Neutrophil (primary cell): Measurements from ENCODE around the gene SH3GLB2.
A peak's percentile ranks its signal among the peaks of the same experiment; 100 is the strongest.

Experiments used
- H3K27ac ChIP-seq: fragments of 200-600 bp; sonication (generic); 2 replicates; pipeline ENCODE4 v1.5.1; 2016; ENCODE audit warnings: mild to moderate bottlenecking, moderate library complexity
- H3K27me3 ChIP-seq: fragments of 200-600 bp; sonication (generic); 2 replicates; pipeline ENCODE4 v1.6.0; 2016; ENCODE audit warnings: mild to moderate bottlenecking
- H3K36me3 ChIP-seq: fragments of 200-600 bp; sonication (generic); 2 replicates; pipeline ENCODE4 v1.5.1; 2017
- H3K4me1 ChIP-seq, 2 experiments: fragments of 200-600 bp in 1 of 2; sonication (generic) in 1 of 2; 1 replicate in 1 of 2; 2 replicates in 1 of 2; pipeline versions ENCODE4 v1.5.1 to v1.6.1; 2013 to 2016; ENCODE audit warnings: low read depth in 1 of 2, low read length in 1 of 2, mild to moderate bottlenecking in 1 of 2, moderate library complexity in 1 of 2; ENCODE audit not compliant: control insufficient read depth in 1 of 2, insufficient read depth in 1 of 2
- H3K4me3 ChIP-seq, 2 experiments: fragments of 200-600 bp in 1 of 2; sonication (generic) in 1 of 2; 1 replicate in 1 of 2; 2 replicates in 1 of 2; pipeline ENCODE4 v1.5.1; 2013 to 2016; ENCODE audit warnings: low read depth in 1 of 2, low read length in 1 of 2, mild to moderate bottlenecking in 1 of 2, moderate library complexity in 1 of 2
- H3K9me3 ChIP-seq: fragments of 200-600 bp; sonication (generic); 2 replicates; pipeline ENCODE4 v1.5.1; 2016
- CTCF ChIP-seq: fragments of 200-600 bp; sonication (generic); IDR thresholded peaks from 2 replicates; pipeline ENCODE4 v1.5.1; 2016; ENCODE audit warnings: antibody characterized with exemption

SH3GLB2 gene

DNA sequence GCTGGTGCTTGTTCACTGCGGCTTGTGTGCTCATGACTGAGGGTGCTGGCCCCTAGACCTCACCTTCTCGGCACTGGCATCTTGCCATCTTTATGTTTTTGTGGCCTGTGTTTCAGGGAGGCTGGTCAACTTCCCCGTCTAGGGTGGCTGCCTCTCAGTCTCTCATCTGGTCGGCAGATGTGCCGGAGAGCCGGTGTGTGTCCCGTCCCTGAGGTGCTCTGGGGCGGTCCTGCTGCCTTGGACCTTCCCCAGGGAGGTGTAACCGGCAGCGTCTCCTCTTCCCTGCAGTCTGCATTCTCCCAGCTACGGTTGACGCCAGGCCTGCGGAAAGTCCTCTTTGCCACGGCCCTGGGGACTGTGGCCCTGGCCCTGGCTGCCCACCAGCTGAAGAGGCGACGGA lies 13.9 kb upstream of the SH3GLB2 start:
- Histone ChIP-seq H3K4me3 (no peak overlapping the region), H3K9me3 (no peaks in the 10 kb centered on the region), H3K27me3 (no peaks in the 10 kb centered on the region), H3K36me3 (peaks cover 54% of the 10 kb centered on the region), H3K27ac (no peak overlapping the region), H3K4me1 (peaks cover 12 to 13% of the 10 kb centered on the region in 2 experiments)
- TF ChIP-seq CTCF, result no peak

GRCh38 chr9:129040113-129040643 lies 12.0 kb upstream of the SH3GLB2 start:
- no peaks in the 10 kb centered on the region for H3K9me3 ChIP-seq
- no peak for TF ChIP-seq CTCF
- no peaks in the 10 kb centered on the region for H3K27me3 ChIP-seq
- peaks cover 21 to 26% of the 10 kb centered on the region in 2 experiments for H3K4me1 ChIP-seq
- peaks cover 40% of the 10 kb centered on the region for H3K36me3 ChIP-seq
- H3K27ac ChIP-seq, result no peak overlapping the region
- no peak overlapping the region for H3K4me3 ChIP-seq

GRCh38 chr9:129038109-129038852 lies 10.2 kb upstream of the SH3GLB2 start:
- Histone ChIP-seq H3K27me3 (no peaks in the 10 kb centered on the region), H3K4me1 (peaks cover 21 to 26% of the 10 kb centered on the region in 2 experiments), H3K27ac (no peak overlapping the region), H3K9me3 (no peaks in the 10 kb centered on the region), H3K36me3 (peaks cover 22% of the 10 kb centered on the region), H3K4me3 (no peak overlapping the region)
- no peak for TF ChIP-seq CTCF

DNA sequence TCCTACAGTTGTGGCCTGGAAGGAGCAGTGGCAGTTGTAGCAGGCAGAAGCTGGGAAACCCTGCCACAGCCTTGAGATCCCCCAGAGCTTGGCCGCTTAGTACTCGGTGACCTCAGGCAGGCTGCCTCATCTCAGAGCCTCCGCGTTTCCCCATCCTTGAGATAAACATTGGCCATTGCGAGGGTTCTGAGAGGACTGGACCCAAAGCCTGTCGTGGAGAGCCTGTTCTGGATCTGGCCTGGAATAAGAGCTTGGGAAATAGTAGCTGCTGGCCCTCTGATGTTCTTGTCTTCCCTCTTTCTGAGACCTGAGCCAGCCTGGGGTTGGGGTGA lies 9.6 kb upstream of the SH3GLB2 start:
- H3K27ac ChIP-seq, result no peak overlapping the region
- H3K9me3 ChIP-seq, result no peaks in the 10 kb centered on the region
- H3K4me3 ChIP-seq, result peak overlapping the region in 1 of 2 experiments; percentile 93
- TF ChIP-seq CTCF, result no peak
- H3K36me3 ChIP-seq, result peaks cover 19% of the 10 kb centered on the region
- peaks cover 21 to 26% of the 10 kb centered on the region in 2 experiments for H3K4me1 ChIP-seq
- H3K27me3 ChIP-seq, result no peaks in the 10 kb centered on the region

DNA sequence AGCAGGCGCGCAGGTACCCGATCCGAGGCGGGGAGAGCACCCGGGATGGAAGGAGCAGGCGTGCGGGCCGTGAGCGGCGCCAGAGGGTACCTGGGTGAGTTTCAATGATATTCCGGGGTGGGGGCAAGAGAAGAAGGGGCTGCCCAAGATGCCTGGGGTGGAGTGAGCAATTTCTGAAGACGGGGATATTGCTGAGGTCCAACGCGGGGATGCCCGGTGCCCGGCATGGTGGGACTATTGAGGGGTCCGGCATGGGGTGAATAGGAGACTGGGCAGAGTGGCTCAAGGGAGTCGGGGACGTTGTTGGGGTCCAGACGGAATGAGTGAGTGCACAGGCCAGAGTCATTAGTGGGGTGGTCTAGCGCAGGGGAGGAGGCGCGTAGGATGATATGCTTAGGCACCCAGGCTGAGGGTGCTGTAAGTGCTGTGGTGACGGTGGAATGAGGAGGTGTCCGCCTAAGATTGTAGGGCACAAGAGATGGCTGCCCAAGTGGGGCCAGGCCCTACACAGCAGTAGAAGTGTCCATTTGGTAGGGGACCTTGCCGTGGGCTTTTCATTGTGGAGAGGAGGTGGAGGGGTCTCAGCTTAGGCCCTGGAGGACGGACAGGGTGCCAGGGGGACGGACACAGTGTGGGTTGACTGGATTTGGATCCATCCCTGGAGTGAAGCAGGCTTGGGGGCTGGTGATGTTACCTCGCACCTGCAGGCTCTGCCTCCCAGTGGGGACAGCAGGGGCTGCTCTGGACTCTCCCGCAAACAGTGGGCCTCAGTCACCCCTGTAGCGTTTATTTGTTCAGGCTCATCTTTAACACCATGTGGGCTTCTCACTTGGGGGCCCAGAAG lies 9.0 kb upstream of the SH3GLB2 start:
- Histone ChIP-seq H3K36me3 (peaks cover 13% of the 10 kb centered on the region), H3K4me3 (peak overlapping the region; percentile 93 to 98), H3K9me3 (no peaks in the 10 kb centered on the region), H3K27ac (peak overlapping the region; percentile 84), H3K4me1 (peaks cover 21 to 26% of the 10 kb centered on the region in 2 experiments), H3K27me3 (no peaks in the 10 kb centered on the region)
- TF ChIP-seq CTCF, result no peak
